Astrocyte of the spinal cord (primary cell): Measurements from ENCODE around the gene LRRC18.
A peak's percentile ranks its signal among the peaks of the same experiment; 100 is the strongest.

ENCODE experiments used
- DNase-seq: peaks from one replicate; pipeline ENCODE4 v3.0.0; 2011; ENCODE audit warnings: low read depth, low spot score
- H3K4me3 ChIP-seq: 2 replicates; pipeline ENCODE4 v1.5.1; 2011; ENCODE audit warnings: low read depth, mild to moderate bottlenecking, low read length, moderate library complexity
- in situ Hi-C: cut with HindIII; loops from 2 replicates; pipeline ENCODE4 v1.10.0; 2017; ENCODE audit warnings: low sequenced_read_pairs
- TF ChIP-seq, protein P1 (sequence below): IDR thresholded peaks from 2 replicates; pipeline ENCODE4 v1.5.1; 2012; ENCODE audit warnings: low read depth, mild to moderate bottlenecking, low read length, inconsistent platforms

LRRC18 gene

GRCh38 chr10:48885376-48885775 is 54.3 kb downstream of the LRRC18 start:
- TF ChIP-seq, protein P1, sequence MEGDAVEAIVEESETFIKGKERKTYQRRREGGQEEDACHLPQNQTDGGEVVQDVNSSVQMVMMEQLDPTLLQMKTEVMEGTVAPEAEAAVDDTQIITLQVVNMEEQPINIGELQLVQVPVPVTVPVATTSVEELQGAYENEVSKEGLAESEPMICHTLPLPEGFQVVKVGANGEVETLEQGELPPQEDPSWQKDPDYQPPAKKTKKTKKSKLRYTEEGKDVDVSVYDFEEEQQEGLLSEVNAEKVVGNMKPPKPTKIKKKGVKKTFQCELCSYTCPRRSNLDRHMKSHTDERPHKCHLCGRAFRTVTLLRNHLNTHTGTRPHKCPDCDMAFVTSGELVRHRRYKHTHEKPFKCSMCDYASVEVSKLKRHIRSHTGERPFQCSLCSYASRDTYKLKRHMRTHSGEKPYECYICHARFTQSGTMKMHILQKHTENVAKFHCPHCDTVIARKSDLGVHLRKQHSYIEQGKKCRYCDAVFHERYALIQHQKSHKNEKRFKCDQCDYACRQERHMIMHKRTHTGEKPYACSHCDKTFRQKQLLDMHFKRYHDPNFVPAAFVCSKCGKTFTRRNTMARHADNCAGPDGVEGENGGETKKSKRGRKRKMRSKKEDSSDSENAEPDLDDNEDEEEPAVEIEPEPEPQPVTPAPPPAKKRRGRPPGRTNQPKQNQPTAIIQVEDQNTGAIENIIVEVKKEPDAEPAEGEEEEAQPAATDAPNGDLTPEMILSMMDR, result peak; percentile 36
- DNase-seq, result no peak
- in situ Hi-C loops, result no loop called here
- H3K4me3 ChIP-seq, result no peak overlapping the region

GRCh38 chr10:48884179-48885045 is 55.2 kb downstream of the LRRC18 start:
- no peak for DNase-seq
- no peak overlapping the region for H3K4me3 ChIP-seq
- in situ Hi-C loops, result no loop called here
- TF ChIP-seq, protein P1, result no peak

DNA sequence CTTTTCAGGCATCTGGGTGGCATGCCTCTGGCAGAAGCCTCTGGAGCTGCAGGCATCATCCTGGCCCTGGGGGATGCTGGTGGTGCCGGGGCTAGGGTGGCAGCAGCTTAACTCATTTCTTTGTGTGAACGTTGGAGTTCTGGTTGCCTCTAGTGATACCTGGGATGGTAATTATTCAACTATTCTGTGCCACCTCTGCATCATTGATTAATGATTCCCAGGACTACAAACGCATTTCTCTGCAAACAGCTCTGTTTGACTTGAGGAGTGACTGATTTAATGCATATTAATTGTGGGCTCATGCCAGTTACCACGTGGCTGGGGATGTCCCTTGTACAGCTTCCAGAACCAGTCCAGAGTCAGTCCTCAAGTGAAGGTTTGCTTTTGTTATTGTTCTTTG is 55.9 kb downstream of the LRRC18 start:
- no peak overlapping the region for H3K4me3 ChIP-seq
- DNase-seq, result no peak
- TF ChIP-seq, protein P1, result no peak
- in situ Hi-C loops, result no loop called here

DNA sequence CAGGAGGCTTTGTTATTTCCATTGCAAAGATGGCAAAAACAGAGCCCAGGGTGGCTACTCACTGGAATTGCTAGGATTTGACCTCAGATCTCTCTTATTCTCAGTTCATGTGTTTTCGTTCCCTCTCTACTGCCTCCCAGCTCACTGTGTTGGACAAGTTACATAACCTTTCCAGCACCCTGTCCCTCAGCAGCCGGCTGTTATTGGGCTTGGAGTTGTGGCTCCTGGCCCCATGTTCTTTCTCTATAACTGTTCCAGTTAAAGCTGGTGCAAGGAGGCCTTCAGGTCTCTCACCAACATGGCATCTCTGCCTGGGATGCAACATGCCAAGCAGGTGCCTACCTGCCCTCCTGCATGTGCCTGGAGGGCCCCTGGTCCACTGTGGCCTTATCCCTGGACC is 56.8 kb downstream of the LRRC18 start:
- TF ChIP-seq, protein P1, result no peak
- DNase-seq, result no peak
- no peak overlapping the region for H3K4me3 ChIP-seq
- in situ Hi-C loops, result no loop called here

GRCh38 chr10:48881937-48882336 is 57.7 kb downstream of the LRRC18 start:
- DNase-seq, result no peak
- in situ Hi-C loops, result no loop called here
- TF ChIP-seq, protein P1, result no peak
- no peak overlapping the region for H3K4me3 ChIP-seq

DNA sequence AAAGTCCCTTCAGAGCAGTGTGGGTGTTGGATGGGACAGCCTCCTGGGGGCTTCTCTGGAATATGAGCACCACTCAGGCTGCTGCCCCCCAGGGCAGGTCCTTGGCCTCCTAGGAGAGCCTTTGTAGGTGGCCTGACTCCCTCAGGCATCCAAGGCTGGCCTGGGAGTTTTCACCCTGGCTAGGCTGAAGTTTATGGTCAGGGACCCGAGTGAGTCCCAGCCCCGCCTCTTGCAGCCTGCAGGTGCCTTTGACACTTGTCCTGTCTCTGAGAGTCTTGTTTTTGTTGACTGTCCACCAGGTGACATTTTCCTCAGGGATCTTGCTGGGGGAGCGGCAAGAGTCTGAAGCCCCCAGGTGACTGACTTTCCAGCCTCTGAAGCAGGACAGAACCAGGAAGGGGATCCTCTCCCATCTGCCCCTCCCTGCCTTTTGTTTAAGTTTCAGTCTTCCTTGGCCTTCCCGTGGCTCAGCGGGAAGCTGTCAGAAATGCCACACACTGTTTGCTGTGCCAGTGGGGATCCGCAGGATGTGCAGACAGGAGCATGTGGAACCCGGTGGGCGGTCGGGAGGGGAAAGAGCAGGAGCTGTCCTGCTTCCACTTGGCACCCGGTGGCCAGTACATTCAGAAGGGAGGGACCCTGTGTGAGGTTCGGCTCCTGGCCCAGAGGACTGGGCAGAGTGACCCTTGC is 59.5 kb downstream of the LRRC18 start:
- in situ Hi-C loops, result no loop called here
- no peak for DNase-seq
- TF ChIP-seq, protein P1, result no peak
- no peak overlapping the region for H3K4me3 ChIP-seq
